GM12878 (cell line): ENCODE results near the gene PIGN. TPM values are rescaled to one million over a fixed set of nuclear protein-coding genes. Genes with fewer than 3 reads are reported as not detected.

ENCODE experiments used
- ATAC-seq: fragments of 200-7000 bp; cut with Tn5 transposase; 3 replicates; pipeline ENCODE4 v1.9.1; 2020; ENCODE audit warnings: mild to moderate bottlenecking, moderate library complexity
- BruUV-seq: library from RNA; stranded (reverse); fragments of 400-500 nt; replicated peaks from 2 replicates; lab custom pipeline; 2021; lab: Mats Ljungman, UMichigan
- CTCF ChIA-PET: fragments of 300-600 bp; sonication (Branson Sonifier 250); formaldehyde crosslinking; extraction: SDS; loops from one replicate; lab custom pipeline; 2021; ENCODE audit warnings: inconsistent platforms; lab: Yijun Ruan, JAX
- POLR2A ChIA-PET: fragments of 350-600 bp; formaldehyde crosslinking; extraction: SDS; loops from one replicate; lab custom pipeline; 2021; ENCODE audit warnings: inconsistent platforms; lab: Charles Lee
- RAD21 ChIA-PET: fragments of 300-600 bp; sonication (Branson Sonifier 250); formaldehyde crosslinking; loops from one replicate; lab custom pipeline; 2023; ENCODE audit warnings: antibody characterized with exemption; ENCODE audit not compliant: unreplicated experiment; lab: Charles Lee
- SMC1A ChIA-PET: fragments of 300-600 bp; sonication (Branson Sonifier 250); formaldehyde crosslinking; loops from one replicate; lab custom pipeline; 2023; ENCODE audit not compliant: unreplicated experiment, uncharacterized antibody; lab: Charles Lee
- DNase-seq: peaks from one replicate; pipeline ENCODE4 v3.0.0-alpha.2; 2011; ENCODE audit warnings: low read depth, low spot score
- FAIRE-seq: peaks from 3 replicates; lab custom pipeline; 2011; peaks lifted over from hg19 to GRCh38; lab: Jason Lieb, UNC
- H2AFZ ChIP-seq: 2 replicates; pipeline ENCODE4 v1.6.0; 2011; ENCODE audit warnings: low read depth, low read length, control low read depth; ENCODE audit not compliant: control insufficient read depth
- H3K27ac ChIP-seq: 2 replicates; pipeline ENCODE4 v1.5.1; 2011; ENCODE audit warnings: control low read depth; ENCODE audit not compliant: control insufficient read depth, insufficient read depth
- H3K27me3 ChIP-seq, 2 experiments: replicated peaks in 1 of 2; 2 replicates each; pipeline versions ENCODE4 v1.6.0 to v1.6.1; 2011; ENCODE audit warnings: low read length in 1 of 2; ENCODE audit not compliant: control insufficient read depth in 2 of 2, insufficient read depth in 2 of 2
- H3K36me3 ChIP-seq, 2 experiments: 2 replicates each; pipeline ENCODE4 v1.5.1; 2011; ENCODE audit warnings: low read length in 1 of 2; ENCODE audit not compliant: control insufficient read depth in 2 of 2, insufficient read depth in 2 of 2
- H3K4me1 ChIP-seq: 2 replicates; pipeline ENCODE4 v1.6.1; 2011; ENCODE audit warnings: mild to moderate bottlenecking, low read length, moderate library complexity, mixed read lengths; ENCODE audit not compliant: control insufficient read depth, insufficient read depth
- H3K4me2 ChIP-seq: 2 replicates; pipeline ENCODE4 v1.6.0; 2011; ENCODE audit warnings: control low read depth; ENCODE audit not compliant: control insufficient read depth, insufficient read depth
- H3K4me3 ChIP-seq: fragments of 200-600 bp; sonication (generic); 2 replicates; pipeline ENCODE4 v1.5.1; 2016
- H3K79me2 ChIP-seq: 2 replicates; pipeline ENCODE4 v1.6.0; 2011; ENCODE audit warnings: low read length; ENCODE audit not compliant: control insufficient read depth, insufficient read depth
- H3K9ac ChIP-seq: 2 replicates; pipeline ENCODE4 v1.8.0; 2011; ENCODE audit warnings: low read length, control low read depth, mixed read lengths; ENCODE audit not compliant: control insufficient read depth, insufficient read depth
- H3K9me3 ChIP-seq: replicated peaks from 3 replicates; pipeline ENCODE4 v1.5.1; 2011; ENCODE audit warnings: mild to moderate bottlenecking, low read length; ENCODE audit not compliant: control insufficient read depth, insufficient read depth
- H4K20me1 ChIP-seq: 2 replicates; pipeline ENCODE4 v1.6.0; 2011; ENCODE audit not compliant: control insufficient read depth, insufficient read depth
- BACH1 ChIP-seq: fragments of 450-650 bp; IDR thresholded peaks from 2 replicates; pipeline ENCODE4 v1.6.1; 2017; ENCODE audit warnings: mild to moderate bottlenecking, borderline replicate concordance
- CREB1 ChIP-seq: IDR thresholded peaks from 2 replicates; pipeline ENCODE4 v1.6.1; 2012; ENCODE audit warnings: low read depth, mild to moderate bottlenecking, inconsistent platforms
- HDAC6 ChIP-seq: fragments of 200-600 bp; sonication (generic); IDR thresholded peaks from one replicate; pipeline ENCODE4 v1.8.0; 2017; ENCODE audit warnings: antibody characterized with exemption; ENCODE audit not compliant: unreplicated experiment
- MTA2 ChIP-seq: fragments of 450-650 bp; IDR thresholded peaks from 2 replicates; pipeline ENCODE4 v1.6.1; 2016; ENCODE audit warnings: low read depth, mild to moderate bottlenecking, moderate library complexity
- MYB ChIP-seq: fragments of 150-350 bp; IDR thresholded peaks from 2 replicates; pipeline ENCODE4 v1.6.1; 2014; ENCODE audit warnings: mild to moderate bottlenecking, low read depth, low read length, borderline replicate concordance
- RUNX3 ChIP-seq: IDR thresholded peaks from 2 replicates; pipeline ENCODE4 v1.6.1; 2012; ENCODE audit warnings: low read length, inconsistent platforms
- TCF12 ChIP-seq: IDR thresholded peaks from 2 replicates; pipeline ENCODE4 v1.6.1; 2011; ENCODE audit warnings: low read depth, mild to moderate bottlenecking, low read length
- ZNF274 ChIP-seq: IDR thresholded peaks from one replicate; pipeline ENCODE4 v1.8.0; 2011; ENCODE audit not compliant: insufficient read length, insufficient read depth
- WGBS: methylation state at CpG from one replicate; pipeline ENCODE4 v1.1.6; 2016; ENCODE audit warnings: low lambda C conversion rate; ENCODE audit not compliant: insufficient replicate concordance, insufficient coverage; ENCODE audit errors: missing lambda C conversion rate; 5-methylcytosine and 5-hydroxymethylcytosine counted together
- in situ Hi-C: fragments of 300-500 bp; cut with MboI; formaldehyde crosslinking; loops from 9 replicates; pipeline ENCODE4 v1.14.3; 2018; ENCODE audit warnings: mixed read lengths
- intact Hi-C: fragments of 100-400 bp; cut with micrococcal nuclease; formaldehyde crosslinking; loops from one replicate; pipeline ENCODE4 v1.14.2; 2022; ENCODE audit not compliant: unreplicated experiment
- polyA plus RNA-seq, 11 experiments: library from polyadenylated mRNA; depleted of rRNA in 4 of 11; unstranded in 6 of 11; stranded (reverse) in 5 of 11; fragments of >200 nt; fragmentation: Nextera tagmentation in 4 of 11; fragmentation: Illumina TruSeq in 1 of 11; extraction: Ambion mirVana in 4 of 11; extraction: Trizol in 1 of 11; gene quantifications; 1 replicate in 1 of 11; 2 replicates in 10 of 11; pipeline versions ENCODE4 v1.2.1 to v1.2.3, GENCODE V29; 2011 to 2016; ENCODE audit warnings: inconsistent platforms in 2 of 11, missing spikeins in 2 of 11, low read depth in 1 of 11
- total RNA-seq, 4 experiments: library from RNA; depleted of rRNA in 3 of 4; stranded (reverse); fragments of >200 nt in 3 of 4; fragmentation: Illumina TruSeq in 1 of 4; extraction: Trizol in 1 of 4; gene quantifications; 2 replicates each; pipeline versions ENCODE4 v1.2.1 to v1.2.3, GENCODE V29; 2013 to 2021

The PIGN gene
- total and polyA plus RNA-seq, 10 of the 15 experiments (the other 5 are each of a cell fraction or from before 2014, with no cell fraction given), result 6.9 to 25.4 (median 18.7) TPM

- no peak overlapping the region for H2AFZ ChIP-seq
- no peaks in the 10 kb centered on the region; the same call in 1 of the 2 replicates for H4K20me1 ChIP-seq
- CTCF ChIA-PET, result interaction anchor here (1.0 to 4.8 kb wide), 8 partner anchors 9 to 56 kb away, joined by 3 to 46 read pairs (median 4); partner anchors contain the start of genes PIGN and RELCH
- no peak overlapping the region for H3K4me2 ChIP-seq
- DNase-seq, result no peak
- no peak overlapping the region for H3K9ac ChIP-seq
- TF ChIP-seq TCF12 (no peak), RUNX3 (peak; percentile 52), ZNF274 (no peak), HDAC6 (no peak), CREB1 (no peak), MYB (no peak), BACH1 (no peak), MTA2 (no peak)
- TF ChIP-seq, all 136 proteins: peak for 1
- ChIA-PET SMC1A (interaction anchor here (0.6 to 3.1 kb wide), 12 partner anchors 8 to 1704 kb away, joined by 3 to 20 read pairs (median 3); no protein-coding TSS in a partner anchor), RAD21 (interaction anchor here (1.8 kb wide), 1 partner anchor 49 kb away, joined by 8 read pairs; no protein-coding TSS in a partner anchor), POLR2A (interaction anchor here (1.3 kb wide), 2 partner anchors 13 to 30 kb away, joined by 3 to 5 read pairs; partner anchors contain the start of genes PIGN and RELCH)
- FAIRE-seq, result no peak
- Histone ChIP-seq H3K27ac (no peak overlapping the region), H3K79me2 (peaks cover 59% of the 10 kb centered on the region), H3K4me1 (no peaks in the 10 kb centered on the region), H3K36me3 (no peaks in the 10 kb centered on the region), H3K9me3 (peaks cover 1% of the 10 kb centered on the region; the same call in 2 of the 3 replicates), H3K4me3 (no peak overlapping the region), H3K27me3 (no peaks in the 10 kb centered on the region)
- in situ Hi-C loops, result no loop called here
- intact Hi-C loops, result no loop called here
- no TSS peak for BruUV-seq
- 67% methylated on average over 3 of the region's 3 CpGs for WGBS
- ATAC-seq, result peak; percentile 63
These were observed 13.5 kb upstream of the PIGN start for GRCh38 chr18:62200121-62200914.
